Stimulated activated CD8-positive, alpha-beta memory T cell treated with anti-CD3 and anti-CD28 coated beads, Interleukin-12 subunit alpha, Interleukin-12 subunit beta, amount 100 ng/mL, for 4 hours (primary cell): ENCODE results near the gene FEM1B.

Source experiments
- DNase-seq: peaks from one replicate; pipeline ENCODE4 v3.0.0-alpha.2; 2020; ENCODE audit warnings: low read depth

The FEM1B gene

GRCh38 chr15:68259883-68260282, 17.7 kb upstream of the FEM1B start:
- DNase-seq, result no peak

DNA sequence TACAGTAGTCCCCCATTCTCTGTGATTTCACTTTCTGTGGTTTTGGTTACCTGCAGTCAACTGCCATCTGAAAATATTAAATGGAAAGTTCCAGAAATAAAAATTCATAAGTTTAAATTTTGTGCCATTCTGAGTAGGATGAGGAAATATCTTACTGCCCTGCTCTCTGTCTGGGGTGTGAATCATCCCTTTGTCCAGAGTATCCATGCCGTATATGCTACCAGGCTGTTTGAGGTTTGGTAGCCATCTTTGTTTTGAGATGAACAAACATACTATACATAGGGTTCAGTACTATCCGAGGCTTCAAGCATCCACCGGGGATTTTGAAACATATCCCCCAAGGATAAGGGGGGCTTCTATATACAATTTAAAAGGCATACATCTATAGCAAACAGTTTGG, 16.3 kb upstream of the FEM1B start:
- no peak for DNase-seq

DNA sequence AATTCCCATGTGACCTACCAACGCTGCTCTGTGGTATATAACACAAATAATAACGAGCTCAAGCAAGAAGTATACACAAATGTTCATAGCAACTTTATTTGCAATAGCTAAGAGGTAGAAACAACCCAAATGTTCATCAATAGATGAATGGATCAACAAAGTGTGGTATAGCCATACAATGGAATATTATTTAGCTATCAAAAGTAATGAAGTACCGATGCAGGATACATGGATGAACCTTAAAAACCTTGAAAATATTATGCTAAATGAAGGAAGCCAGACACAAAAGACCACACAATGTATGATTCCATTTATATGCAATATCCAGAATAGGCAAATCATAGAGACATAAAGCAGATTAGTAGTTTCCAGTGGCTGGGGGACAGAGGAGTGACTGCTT, 15.6 kb upstream of the FEM1B start:
- no peak for DNase-seq

DNA sequence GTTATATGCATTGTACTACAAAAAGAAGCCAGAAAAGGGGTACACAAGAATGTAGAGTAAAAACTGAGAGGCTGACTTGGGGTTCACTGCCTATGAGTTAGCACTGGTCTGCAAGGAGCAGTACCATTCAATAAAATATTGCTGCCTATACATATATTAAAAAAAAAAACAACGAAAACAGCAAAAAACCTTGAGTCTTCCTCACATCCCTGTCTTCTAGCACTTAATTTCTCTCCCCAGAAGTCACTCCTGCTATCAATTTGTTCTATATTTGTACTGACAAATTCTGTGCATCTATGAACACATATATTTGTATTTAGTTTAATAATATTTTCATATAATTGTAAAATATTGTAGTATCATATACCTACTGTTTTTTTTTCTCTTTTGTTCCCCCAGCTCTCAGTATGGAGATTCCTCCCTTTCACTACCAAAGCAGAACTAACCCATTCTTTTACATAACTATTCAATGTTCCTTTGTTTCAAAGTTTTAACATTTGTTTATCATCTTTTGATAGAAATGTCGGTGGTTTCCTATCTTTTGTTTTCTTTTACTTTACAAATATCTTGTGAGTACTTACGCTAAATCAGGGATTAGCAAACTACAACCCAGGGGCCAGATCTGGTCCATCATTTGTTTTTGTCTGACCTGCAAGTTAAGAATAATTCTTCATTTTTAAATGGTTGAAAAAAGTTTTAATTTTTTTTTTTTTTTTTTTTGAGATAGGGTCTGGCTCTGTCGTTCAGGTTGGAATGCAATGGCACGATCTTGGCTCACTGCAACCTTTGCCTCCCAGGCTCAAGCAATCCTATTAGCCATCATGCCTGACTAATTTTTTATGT, 14.8 kb upstream of the FEM1B start:
- no peak for DNase-seq

DNA sequence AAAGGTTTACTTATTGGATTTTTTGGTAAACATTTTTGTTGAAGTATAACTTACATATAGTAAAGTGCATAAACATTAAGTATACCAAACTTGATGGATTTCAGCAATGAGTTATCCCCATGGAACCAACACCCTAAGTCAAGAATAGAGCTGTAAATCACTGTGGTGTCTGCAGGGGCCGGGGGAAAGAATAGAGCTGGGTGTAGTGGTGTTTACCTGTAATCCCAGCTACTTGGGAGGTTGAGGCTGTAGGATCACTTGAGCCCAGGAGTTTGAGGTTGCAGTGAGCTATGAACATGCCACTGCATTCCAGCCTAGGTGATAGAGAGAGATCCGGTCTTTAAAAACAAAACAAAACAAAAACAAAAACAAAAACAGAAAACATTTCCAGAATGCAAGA, 13.3 kb upstream of the FEM1B start:
- DNase-seq, result no peak

DNA sequence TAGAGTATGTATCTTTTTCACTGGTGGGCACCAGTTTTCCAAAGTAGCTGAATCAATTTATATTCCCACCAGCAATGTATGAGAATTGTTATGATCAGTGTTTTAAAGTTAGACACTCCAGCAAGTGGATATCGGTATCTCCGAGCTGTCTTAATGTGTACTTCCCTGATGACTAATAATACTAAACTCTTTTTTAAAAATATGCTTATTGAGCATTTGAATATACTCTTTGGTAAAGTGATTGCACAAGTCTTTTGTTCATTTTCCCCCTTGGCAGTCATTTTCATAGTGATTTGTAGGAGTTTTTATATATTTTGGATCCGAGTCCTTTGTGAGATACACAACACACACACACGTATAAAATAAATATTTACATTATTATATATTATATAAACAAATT, 12.5 kb upstream of the FEM1B start:
- no peak for DNase-seq

DNA sequence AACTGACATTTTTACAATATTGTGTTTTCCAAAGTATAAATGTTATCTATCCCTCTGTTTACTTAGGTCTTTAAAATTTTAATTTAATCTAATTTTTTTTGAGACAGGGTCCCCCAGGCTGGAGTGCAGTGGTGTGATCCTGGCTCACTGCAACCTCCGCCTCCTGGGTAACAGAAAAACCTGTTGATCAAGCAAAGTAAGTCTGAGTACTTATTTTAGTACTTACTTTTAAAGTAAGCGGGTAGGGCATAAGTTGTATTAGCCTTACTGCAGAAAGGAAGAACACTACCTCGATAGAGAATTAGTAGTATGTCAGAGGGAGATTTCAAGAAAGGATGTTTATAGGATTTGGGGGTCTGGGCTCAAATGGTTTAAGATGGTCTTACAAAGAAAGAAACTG, 11.9 kb upstream of the FEM1B start:
- DNase-seq, result no peak

GRCh38 chr15:68268405-68268804, 9.1 kb upstream of the FEM1B start:
- DNase-seq, result no peak

DNA sequence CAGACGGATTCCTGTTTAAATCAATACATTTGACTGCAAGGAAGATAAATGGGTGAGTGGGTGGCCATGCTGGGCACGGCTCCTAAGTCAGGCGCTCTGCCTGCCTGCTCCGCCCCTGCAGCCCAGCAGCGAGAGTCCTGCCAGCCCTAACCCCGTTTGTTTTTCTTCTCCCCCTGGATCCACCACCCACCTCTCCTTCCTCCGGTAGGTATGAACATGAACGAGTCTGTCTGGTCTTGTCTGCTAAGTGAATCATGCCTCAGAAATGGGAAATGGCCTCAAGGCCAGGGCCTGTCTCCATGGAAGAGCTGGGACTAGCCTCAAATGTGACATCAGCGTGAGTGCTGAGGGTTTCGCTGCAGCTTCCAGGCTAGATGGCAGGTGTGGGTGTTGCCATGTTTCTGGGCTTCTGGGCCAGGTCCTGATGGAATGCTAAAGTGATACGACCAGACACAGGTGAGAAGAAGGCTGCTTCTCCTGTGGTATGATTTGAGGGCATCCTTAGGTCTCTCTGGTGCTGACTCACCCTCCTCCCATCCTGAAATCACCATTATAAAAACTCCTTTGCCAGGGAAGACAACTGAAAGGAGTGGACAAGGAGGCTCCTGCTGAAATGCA, 5.6 kb upstream of the FEM1B start:
- DNase-seq, result no peak

DNA sequence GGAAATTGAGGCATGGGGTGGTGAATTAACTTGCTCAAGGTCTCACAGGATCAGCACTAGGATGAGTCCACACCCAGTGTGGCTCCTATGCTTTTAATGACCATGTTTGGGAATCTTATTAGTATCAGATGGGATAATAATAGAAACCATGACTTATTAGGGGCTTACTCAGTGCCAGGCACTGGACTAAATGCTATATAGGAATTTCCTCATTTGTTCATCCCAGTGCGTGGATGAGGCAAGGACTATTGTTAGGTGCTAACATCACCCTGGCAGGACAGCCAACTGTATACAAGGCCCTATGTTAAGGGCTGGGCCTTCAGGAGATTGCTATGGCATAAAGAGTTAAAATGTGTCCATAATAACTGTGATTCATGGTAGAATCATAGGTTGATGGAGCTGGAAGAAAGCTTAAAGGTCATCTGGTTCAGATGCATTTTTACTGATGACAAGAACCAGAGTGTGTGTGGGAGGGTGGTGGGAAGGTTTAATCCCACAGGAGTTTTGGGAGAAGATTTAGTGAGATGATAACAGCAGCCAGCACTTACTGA, 4.7 kb upstream of the FEM1B start:
- no peak for DNase-seq

DNA sequence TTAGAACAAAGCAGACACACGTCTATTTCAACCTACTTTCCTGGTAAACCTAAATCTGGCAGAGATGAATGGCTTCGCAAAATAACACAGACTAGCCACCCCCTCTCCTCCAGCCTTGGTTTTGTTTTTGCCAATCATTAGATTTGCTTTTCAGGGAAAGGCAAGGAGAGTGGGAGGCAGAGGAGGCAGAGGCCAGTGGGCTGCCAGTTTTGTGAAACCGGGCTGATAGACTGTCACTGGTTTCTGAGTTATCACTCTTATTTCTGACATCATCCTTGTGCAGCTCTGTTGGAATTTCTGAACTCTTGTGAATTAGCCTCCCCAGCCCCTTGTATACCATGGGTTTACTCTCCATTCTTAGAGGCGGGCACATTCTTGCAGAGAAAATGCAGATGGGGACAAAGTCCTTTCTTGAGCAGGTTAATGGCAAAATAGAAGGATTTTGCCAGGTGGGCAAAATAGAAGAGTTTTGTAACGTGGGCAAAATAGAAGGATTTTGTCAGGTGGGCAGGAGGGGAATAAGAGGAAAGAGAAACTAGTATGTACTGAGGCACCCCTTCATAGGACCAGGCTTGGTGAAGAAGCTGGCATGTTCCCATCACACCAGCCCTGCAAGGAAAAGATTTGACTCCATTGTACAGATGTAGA, 3.2 kb upstream of the FEM1B start:
- no peak for DNase-seq

- DNase-seq, result no peak
These were observed 2.3 kb upstream of the FEM1B start for GRCh38 chr15:68275165-68275746.

DNA sequence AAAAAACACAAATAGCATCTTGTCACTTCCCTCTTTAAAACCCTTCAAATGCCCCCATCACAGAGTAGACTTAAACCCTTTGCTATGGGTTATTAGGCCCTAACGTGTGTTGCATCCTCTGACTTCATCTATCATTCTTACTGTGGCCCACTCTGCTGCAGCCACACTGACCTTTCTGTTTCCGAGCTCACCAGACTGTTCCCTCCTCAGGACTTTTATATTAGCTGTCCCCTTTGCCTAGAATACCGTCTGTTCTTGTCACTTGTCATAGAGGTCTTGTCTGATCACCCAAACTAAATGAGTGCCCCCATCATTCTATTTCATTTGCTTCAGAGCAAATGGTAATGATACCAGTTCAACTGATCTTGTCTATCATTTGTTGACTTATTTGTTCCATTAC, 877 bp upstream of the FEM1B start:
- no peak for DNase-seq

GRCh38 chr15:68277131-68277602, 378 bp upstream of the FEM1B start:
- no peak for DNase-seq

- DNase-seq, result no peak
These were observed 725 bp downstream of the FEM1B start for GRCh38 chr15:68278345-68278594.

- no peak for DNase-seq
These were observed 1.3 kb downstream of the FEM1B start for GRCh38 chr15:68278595-68279405.

DNA sequence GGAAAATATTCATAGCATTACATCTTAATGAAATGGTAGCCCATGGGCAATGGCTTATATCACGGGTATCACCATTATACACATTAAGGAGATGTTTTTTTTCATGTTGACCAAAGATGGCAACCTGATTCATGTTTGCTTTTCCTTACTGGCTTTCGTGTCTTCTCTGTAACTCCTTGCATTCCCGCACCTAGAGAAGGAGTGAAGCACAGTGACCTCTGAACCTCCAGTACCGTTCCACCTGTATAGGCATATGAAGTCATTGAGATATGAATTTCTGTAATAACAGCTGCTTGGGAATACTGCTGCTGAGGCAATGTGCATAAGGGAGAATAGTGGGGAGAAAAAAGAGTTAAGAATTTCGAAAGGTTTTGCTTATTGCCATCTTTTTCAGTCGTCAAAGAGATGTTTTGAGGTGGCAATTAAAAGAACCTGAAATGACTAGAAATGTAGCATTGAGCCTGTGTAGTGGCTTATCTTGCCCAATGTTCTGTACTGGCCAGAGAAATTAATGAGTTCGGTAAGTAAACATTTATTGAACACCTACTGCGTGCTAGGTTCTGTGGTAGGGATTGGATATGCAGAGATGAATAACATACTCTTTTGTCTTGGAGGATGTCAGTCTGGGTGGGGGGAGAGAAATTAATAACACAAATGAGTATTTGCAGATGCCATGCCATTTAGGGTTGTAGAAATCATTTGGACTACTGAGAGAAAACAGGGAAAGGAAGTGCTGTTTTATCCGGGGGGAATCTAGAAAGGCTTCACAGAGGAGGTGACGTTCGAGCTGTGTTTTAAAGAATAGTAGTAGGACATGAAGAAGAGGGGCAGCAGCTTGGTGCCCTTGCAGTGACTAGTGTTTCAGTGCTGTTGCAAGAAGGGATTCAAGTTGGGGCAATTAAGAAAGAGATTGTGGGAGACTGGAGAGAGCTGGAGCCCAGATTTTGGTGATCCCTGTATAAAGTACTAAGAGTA, 2.5 kb downstream of the FEM1B start:
- DNase-seq, result no peak

DNA sequence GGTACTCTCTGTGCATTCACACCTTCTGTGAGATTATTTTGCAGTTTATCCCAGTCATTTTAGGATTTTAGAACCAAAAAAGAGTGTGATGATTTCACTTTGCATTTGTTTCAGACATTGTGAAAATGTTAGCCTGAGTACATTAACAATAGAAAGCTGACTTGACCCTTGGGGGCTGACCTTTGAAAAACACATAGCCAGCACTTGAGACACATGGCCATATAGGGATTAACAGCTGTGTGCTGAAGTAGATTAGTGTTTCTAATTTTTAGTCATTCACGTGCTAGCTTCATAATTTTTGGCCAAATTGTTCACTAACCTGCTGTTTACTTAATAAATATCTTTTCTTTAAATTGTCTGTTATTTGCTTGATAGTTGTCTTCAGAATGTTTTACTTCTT, 3.5 kb downstream of the FEM1B start:
- no peak for DNase-seq

DNA sequence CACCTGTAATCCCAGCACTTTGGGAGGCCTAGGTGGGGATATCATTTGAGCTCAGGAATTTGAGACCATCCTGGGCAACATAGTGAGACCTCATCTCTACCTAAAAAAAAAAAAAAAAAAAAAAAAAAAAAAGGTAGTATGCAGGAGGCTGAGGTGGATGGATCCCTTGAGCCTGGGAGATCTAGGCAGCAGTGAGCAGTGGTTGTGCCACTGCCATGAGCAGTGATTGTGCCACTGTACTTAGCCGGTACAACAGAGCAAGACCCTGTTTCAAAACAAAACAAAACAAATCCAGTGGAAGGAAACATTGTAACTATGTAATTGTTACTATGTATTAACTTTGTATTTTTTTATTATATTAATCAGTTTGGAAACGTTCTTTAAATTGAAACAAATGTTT, 5.9 kb downstream of the FEM1B start:
- DNase-seq, result no peak

GRCh38 chr15:68284616-68285258, 7.2 kb downstream of the FEM1B start:
- DNase-seq, result no peak
